ENCODE measurements around the gene PARD3. TPM values are rescaled to one million over a fixed set of nuclear protein-coding genes. Genes with fewer than 3 reads are reported as not detected.

PARD3 gene
- total and polyA plus RNA-seq, 7 experiments from 2014 or later = 0.19 to 1.2 (median 0.43) TPM

- Histone ChIP-seq H3K9me3 (ENCODE audit: control insufficient read depth in 2 of 3, low read length in 3 of 3) (no peaks in the 10 kb centered on the region), H3K4me1 (ENCODE audit: control insufficient read depth in 2 of 2, insufficient read depth in 2 of 2, low read length in 2 of 2) (no peaks in the 10 kb centered on the region), H3K36me3 (ENCODE audit: control insufficient read depth in 2 of 3, insufficient read depth in 3 of 3, low read length in 3 of 3) (no peaks in the 10 kb centered on the region), H3K27ac (ENCODE audit: low read depth, low read length) (no peak overlapping the region), H3K4me3 (ENCODE audit: low read length) (no peak overlapping the region), H3K27me3 (ENCODE audit: control insufficient read depth in 2 of 2, insufficient read depth in 2 of 2, low read length in 2 of 2) (no peaks in the 10 kb centered on the region)
- no peaks in the 10 kb centered on the region for H3K4me1 Mint-ChIP-seq
- CTCF ChIA-PET = no interaction called here
- no peak overlapping the region for H3K27ac Mint-ChIP-seq
- H3K9me3 Mint-ChIP-seq = peaks cover 0 to 7% (median 0%) of the 10 kb centered on the region in 11 donors
- H3K36me3 Mint-ChIP-seq = no peaks in the 10 kb centered on the region
- H3K27me3 Mint-ChIP-seq = peaks cover 0 to 27% (median 9%) of the 10 kb centered on the region in 5 donors
- POLR2A ChIA-PET = no interaction called here
- intact Hi-C loops (cut with micrococcal nuclease) = no loop called here
- DNase-seq (no peak), ATAC-seq (no peak)
- no peak overlapping the region for H3K4me3 Mint-ChIP-seq
Measured at GRCh38 chr10:34148305-34148657, 666.8 kb downstream of the PARD3 start.

- no peaks in the 10 kb centered on the region for H3K9me3 ChIP-seq (ENCODE audit: control insufficient read depth in 2 of 3, low read length in 3 of 3)
- intact Hi-C loops (cut with micrococcal nuclease) = no loop called here
- Mint-ChIP-seq H3K27me3 (peaks cover 0 to 27% (median 9%) of the 10 kb centered on the region in 5 donors), H3K36me3 (no peaks in the 10 kb centered on the region), H3K9me3 (peaks cover 0 to 7% (median 0%) of the 10 kb centered on the region in 11 donors), H3K4me1 (no peaks in the 10 kb centered on the region), H3K27ac (no peak overlapping the region), H3K4me3 (no peak overlapping the region)
- no peak for DNase-seq
- no peak overlapping the region for H3K27ac ChIP-seq (ENCODE audit: low read depth, low read length)
- POLR2A ChIA-PET = no interaction called here
- CTCF ChIA-PET = no interaction called here
- no peak overlapping the region for H3K4me3 ChIP-seq (ENCODE audit: low read length)
- no peak for ATAC-seq
- no peaks in the 10 kb centered on the region for H3K27me3 ChIP-seq (ENCODE audit: control insufficient read depth in 2 of 2, insufficient read depth in 2 of 2, low read length in 2 of 2)
- no peaks in the 10 kb centered on the region for H3K36me3 ChIP-seq (ENCODE audit: control insufficient read depth in 2 of 3, insufficient read depth in 3 of 3, low read length in 3 of 3)
- no peaks in the 10 kb centered on the region for H3K4me1 ChIP-seq (ENCODE audit: control insufficient read depth in 2 of 2, insufficient read depth in 2 of 2, low read length in 2 of 2)
Measured at GRCh38 chr10:34147641-34148304, 667.3 kb downstream of the PARD3 start.

GRCh38 chr10:34145715-34146114 is 669.4 kb downstream of the PARD3 start:
- H3K4me3 Mint-ChIP-seq = no peak overlapping the region
- Histone ChIP-seq H3K4me3 (ENCODE audit: low read length) (no peak overlapping the region), H3K9me3 (ENCODE audit: control insufficient read depth in 2 of 3, low read length in 3 of 3) (no peaks in the 10 kb centered on the region), H3K27me3 (ENCODE audit: control insufficient read depth in 2 of 2, insufficient read depth in 2 of 2, low read length in 2 of 2) (no peaks in the 10 kb centered on the region), H3K36me3 (ENCODE audit: control insufficient read depth in 2 of 3, insufficient read depth in 3 of 3, low read length in 3 of 3) (no peaks in the 10 kb centered on the region), H3K27ac (ENCODE audit: low read depth, low read length) (no peak overlapping the region), H3K4me1 (ENCODE audit: control insufficient read depth in 2 of 2, insufficient read depth in 2 of 2, low read length in 2 of 2) (no peaks in the 10 kb centered on the region)
- no peak overlapping the region for H3K27ac Mint-ChIP-seq
- DNase-seq = no peak
- no peaks in the 10 kb centered on the region for H3K36me3 Mint-ChIP-seq
- no peak for ATAC-seq
- ChIA-PET POLR2A (no interaction called here), CTCF (no interaction called here)
- H3K4me1 Mint-ChIP-seq = no peaks in the 10 kb centered on the region
- peaks cover 0 to 18% (median 9%) of the 10 kb centered on the region in 5 donors for H3K27me3 Mint-ChIP-seq
- intact Hi-C loops (cut with micrococcal nuclease) = no loop called here
- peaks cover 0 to 7% (median 0%) of the 10 kb centered on the region in 11 donors for H3K9me3 Mint-ChIP-seq

- no peak overlapping the region for H3K27ac ChIP-seq (ENCODE audit: low read depth, low read length)
- Mint-ChIP-seq H3K4me1 (no peaks in the 10 kb centered on the region), H3K36me3 (no peaks in the 10 kb centered on the region), H3K27me3 (peaks cover 0 to 12% (median 9%) of the 10 kb centered on the region in 5 donors), H3K4me3 (no peak overlapping the region), H3K27ac (no peak overlapping the region), H3K9me3 (peaks cover 0 to 7% (median 0%) of the 10 kb centered on the region in 11 donors)
- CTCF ChIA-PET = no interaction called here
- no peaks in the 10 kb centered on the region for H3K27me3 ChIP-seq (ENCODE audit: control insufficient read depth in 2 of 2, insufficient read depth in 2 of 2, low read length in 2 of 2)
- intact Hi-C loops (cut with micrococcal nuclease) = no loop called here
- DNase-seq (no peak), ATAC-seq (no peak)
- H3K4me3 ChIP-seq (ENCODE audit: low read length) = no peak overlapping the region
- H3K36me3 ChIP-seq (ENCODE audit: control insufficient read depth in 2 of 3, insufficient read depth in 3 of 3, low read length in 3 of 3) = no peaks in the 10 kb centered on the region
- H3K4me1 ChIP-seq (ENCODE audit: control insufficient read depth in 2 of 2, insufficient read depth in 2 of 2, low read length in 2 of 2) = no peaks in the 10 kb centered on the region
- POLR2A ChIA-PET = no interaction called here
- no peaks in the 10 kb centered on the region for H3K9me3 ChIP-seq (ENCODE audit: control insufficient read depth in 2 of 3, low read length in 3 of 3)
Measured at GRCh38 chr10:34143466-34143865, 671.6 kb downstream of the PARD3 start.

- ATAC-seq (no peak), DNase-seq (no peak)
- Histone ChIP-seq H3K4me1 (ENCODE audit: control insufficient read depth in 2 of 2, insufficient read depth in 2 of 2, low read length in 2 of 2) (no peaks in the 10 kb centered on the region), H3K27ac (ENCODE audit: low read depth, low read length) (no peak overlapping the region), H3K27me3 (ENCODE audit: control insufficient read depth in 2 of 2, insufficient read depth in 2 of 2, low read length in 2 of 2) (no peaks in the 10 kb centered on the region), H3K4me3 (ENCODE audit: low read length) (no peak overlapping the region), H3K9me3 (ENCODE audit: control insufficient read depth in 2 of 3, low read length in 3 of 3) (no peaks in the 10 kb centered on the region), H3K36me3 (ENCODE audit: control insufficient read depth in 2 of 3, insufficient read depth in 3 of 3, low read length in 3 of 3) (no peaks in the 10 kb centered on the region)
- Mint-ChIP-seq H3K4me1 (peaks cover 0 to 7% (median 0%) of the 10 kb centered on the region in 7 donors), H3K27ac (no peak overlapping the region), H3K9me3 (peaks cover 0 to 7% (median 0%) of the 10 kb centered on the region in 11 donors), H3K27me3 (peaks cover 0 to 15% (median 6%) of the 10 kb centered on the region in 5 donors), H3K4me3 (no peak overlapping the region), H3K36me3 (no peaks in the 10 kb centered on the region)
- intact Hi-C loops (cut with micrococcal nuclease) = no loop called here
- POLR2A ChIA-PET = no interaction called here
- CTCF ChIA-PET = no interaction called here
Measured at GRCh38 chr10:34141032-34141680, 673.9 kb downstream of the PARD3 start.

- DNase-seq (no peak), ATAC-seq (no peak)
- no peaks in the 10 kb centered on the region for H3K36me3 Mint-ChIP-seq
- H3K27me3 Mint-ChIP-seq = peaks cover 0 to 15% (median 5%) of the 10 kb centered on the region in 5 donors
- Histone ChIP-seq H3K36me3 (ENCODE audit: control insufficient read depth in 2 of 3, insufficient read depth in 3 of 3, low read length in 3 of 3) (no peaks in the 10 kb centered on the region), H3K9me3 (ENCODE audit: control insufficient read depth in 2 of 3, low read length in 3 of 3) (no peaks in the 10 kb centered on the region), H3K4me3 (ENCODE audit: low read length) (no peak overlapping the region), H3K27me3 (ENCODE audit: control insufficient read depth in 2 of 2, insufficient read depth in 2 of 2, low read length in 2 of 2) (no peaks in the 10 kb centered on the region), H3K27ac (ENCODE audit: low read depth, low read length) (no peak overlapping the region), H3K4me1 (ENCODE audit: control insufficient read depth in 2 of 2, insufficient read depth in 2 of 2, low read length in 2 of 2) (no peaks in the 10 kb centered on the region)
- intact Hi-C loops (cut with micrococcal nuclease) = no loop called here
- peaks cover 0 to 2% (median 0%) of the 10 kb centered on the region in 11 donors for H3K9me3 Mint-ChIP-seq
- ChIA-PET CTCF (no interaction called here), POLR2A (no interaction called here)
- H3K27ac Mint-ChIP-seq = no peak overlapping the region
- no peak overlapping the region for H3K4me3 Mint-ChIP-seq
- peaks cover 0 to 7% (median 0%) of the 10 kb centered on the region in 7 donors for H3K4me1 Mint-ChIP-seq
Measured at GRCh38 chr10:34139559-34139958, 675.5 kb downstream of the PARD3 start.

- Mint-ChIP-seq H3K27me3 (peaks cover 0 to 15% (median 5%) of the 10 kb centered on the region in 5 donors), H3K36me3 (no peaks in the 10 kb centered on the region), H3K4me1 (peaks cover 0 to 7% (median 0%) of the 10 kb centered on the region in 7 donors), H3K9me3 (peaks cover 0 to 2% (median 0%) of the 10 kb centered on the region in 11 donors), H3K27ac (no peak overlapping the region), H3K4me3 (no peak overlapping the region)
- ChIA-PET POLR2A (no interaction called here), CTCF (no interaction called here)
- H3K27ac ChIP-seq (ENCODE audit: low read depth, low read length) = no peak overlapping the region
- DNase-seq (no peak), ATAC-seq (no peak)
- no peaks in the 10 kb centered on the region for H3K36me3 ChIP-seq (ENCODE audit: control insufficient read depth in 2 of 3, insufficient read depth in 3 of 3, low read length in 3 of 3)
- H3K4me3 ChIP-seq (ENCODE audit: low read length) = no peak overlapping the region
- no peaks in the 10 kb centered on the region for H3K4me1 ChIP-seq (ENCODE audit: control insufficient read depth in 2 of 2, insufficient read depth in 2 of 2, low read length in 2 of 2)
- no peaks in the 10 kb centered on the region for H3K9me3 ChIP-seq (ENCODE audit: control insufficient read depth in 2 of 3, low read length in 3 of 3)
- H3K27me3 ChIP-seq (ENCODE audit: control insufficient read depth in 2 of 2, insufficient read depth in 2 of 2, low read length in 2 of 2) = no peaks in the 10 kb centered on the region
- intact Hi-C loops (cut with micrococcal nuclease) = no loop called here
Measured at GRCh38 chr10:34137955-34138354, 677.1 kb downstream of the PARD3 start.

All from naive thymus-derived CD4-positive, alpha-beta T cell (primary cell).